Tongue (tissue), 2 donors: Measurements from ENCODE around the gene LDLRAD4. TPM values are rescaled to one million over a fixed set of nuclear protein-coding genes. Genes with fewer than 3 reads are reported as not detected.

Experiments
- DNase-seq: peaks from one replicate; pipeline ENCODE4 v3.0.0-alpha.2; 2015
- total RNA-seq: library from RNA; depleted of rRNA; stranded (reverse); fragments of >200 nt; gene quantifications from one replicate; pipeline ENCODE4 v1.2.3, GENCODE V29; 2014

Gene LDLRAD4
- total RNA-seq, 1 donor from 2014 or later: 36.7 TPM

DNA sequence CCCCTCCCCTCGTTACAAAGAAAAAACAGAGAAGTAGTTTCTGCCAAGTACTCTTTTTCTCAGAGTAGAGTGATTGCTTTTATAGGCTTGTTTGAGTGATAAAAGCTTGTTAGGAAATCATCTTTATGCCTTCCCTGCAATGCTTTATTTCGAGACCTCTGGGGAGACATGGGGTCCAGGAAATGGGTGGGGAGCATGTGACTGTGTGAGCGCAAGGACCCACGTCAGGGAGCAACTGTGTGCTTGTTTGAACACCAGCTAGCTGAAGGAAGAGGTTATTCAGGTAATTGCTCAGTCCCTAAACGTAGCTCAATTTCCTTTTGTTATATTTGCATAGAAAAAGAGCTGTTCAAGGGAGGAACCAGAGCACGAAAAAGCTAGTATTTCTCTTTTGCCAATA is 320.5 kb downstream of the LDLRAD4 start:
- DNase-seq: no peak

DNA sequence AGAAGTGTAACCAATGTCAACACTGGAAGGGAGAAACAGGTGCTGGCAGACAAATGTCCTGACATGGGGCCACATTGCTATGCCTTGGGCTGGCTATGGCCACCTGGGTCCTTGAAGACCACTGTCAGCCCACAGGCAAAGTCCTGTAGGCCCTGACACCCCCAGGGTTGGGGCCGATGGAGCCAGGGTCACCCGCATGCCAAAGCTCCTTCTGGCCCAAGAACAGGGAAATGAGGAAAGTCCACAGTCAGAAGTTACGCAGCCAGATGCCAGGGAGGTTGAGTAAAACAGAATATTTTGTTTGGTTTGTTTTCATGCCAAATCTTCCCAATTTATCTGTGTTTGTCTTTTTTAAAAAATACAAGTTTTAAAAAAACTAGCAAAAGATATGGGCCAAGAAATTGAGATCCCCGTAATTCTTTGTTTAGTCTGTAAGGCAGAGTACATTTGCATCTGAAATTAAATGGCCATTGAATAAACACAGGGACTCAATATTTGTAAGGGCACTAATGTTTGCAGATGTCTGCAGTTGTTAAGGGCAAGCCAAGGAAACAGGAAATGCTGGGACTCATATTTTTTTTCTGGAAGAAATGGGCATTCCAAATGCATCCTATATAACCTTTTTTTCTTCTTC is 321.4 kb downstream of the LDLRAD4 start:
- no peak for DNase-seq

DNA sequence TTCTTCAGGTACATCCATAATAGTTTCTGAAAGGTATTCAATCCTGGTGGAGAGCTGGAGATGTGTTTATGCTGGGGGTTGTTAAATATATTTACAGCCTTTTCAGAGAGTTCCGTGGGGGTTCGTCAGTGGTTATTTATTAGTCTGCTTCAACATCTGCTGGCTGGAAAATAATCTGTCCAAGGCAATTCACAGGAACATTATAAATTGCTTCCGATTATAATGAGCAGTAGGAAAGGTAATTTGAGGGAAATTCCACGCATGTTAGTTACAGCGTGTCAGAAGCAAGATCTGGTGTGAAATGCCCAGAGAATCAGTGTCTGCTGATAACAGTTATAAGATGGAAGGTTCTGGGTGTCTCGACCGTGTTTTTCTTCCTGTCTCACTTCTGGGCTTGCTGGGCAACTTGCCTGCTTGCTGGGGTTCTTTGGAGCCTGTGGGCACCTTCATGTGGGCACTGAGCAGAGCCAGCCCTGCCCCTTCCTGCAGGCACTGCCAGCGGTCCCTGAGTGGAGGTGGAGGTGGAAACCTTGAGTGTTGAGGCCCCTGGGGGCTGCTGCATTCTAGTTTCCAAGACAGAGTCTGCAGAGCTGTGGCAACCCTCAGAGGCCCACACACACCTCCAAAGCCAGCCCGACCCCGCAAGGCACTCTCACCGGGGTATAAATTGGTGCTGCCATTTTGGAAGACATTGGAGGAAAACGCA is 322.1 kb downstream of the LDLRAD4 start:
- no peak for DNase-seq

DNA sequence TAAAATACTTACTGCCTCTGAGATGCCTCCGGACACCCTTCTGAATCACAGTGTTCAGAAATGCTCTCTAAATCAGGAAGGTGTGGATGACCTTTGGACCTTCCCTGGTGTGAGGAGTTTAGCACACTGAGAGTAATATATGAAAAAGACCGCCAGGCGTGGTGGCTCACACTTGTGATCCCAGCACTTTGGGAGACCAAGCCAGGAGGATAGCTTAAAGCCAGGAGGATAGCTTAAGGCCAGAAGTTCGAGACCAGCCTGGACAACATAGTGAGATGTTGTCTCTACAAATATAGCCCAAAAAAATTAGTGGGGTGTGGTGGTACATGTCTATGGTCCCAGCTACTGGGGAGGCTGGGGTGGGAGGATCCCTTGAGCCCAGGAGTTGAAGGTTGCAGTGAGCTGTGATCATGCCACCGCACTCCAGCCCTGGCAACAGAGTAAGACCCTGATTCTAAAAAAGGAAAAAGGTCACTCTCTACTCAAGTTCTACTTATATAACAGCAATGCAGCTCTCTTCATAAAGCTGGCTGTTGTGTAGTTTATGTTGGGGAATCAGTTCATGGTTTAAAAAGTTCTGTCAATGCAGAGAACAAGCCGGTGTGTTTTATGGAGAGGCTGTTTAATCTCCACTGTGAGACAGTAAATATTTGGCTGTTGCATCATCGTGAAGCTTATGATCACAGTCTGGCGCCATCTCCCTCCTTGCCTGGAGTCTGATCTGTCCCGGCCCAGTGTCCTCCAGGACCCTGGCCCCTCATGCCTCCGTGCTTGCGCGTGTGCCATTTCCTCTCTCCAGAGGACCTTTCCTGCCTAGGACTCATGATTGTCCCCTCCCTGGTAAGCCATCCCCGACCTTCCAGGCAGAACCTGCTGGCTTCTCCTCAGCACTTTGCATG is 323.3 kb downstream of the LDLRAD4 start:
- peak; percentile 51 for DNase-seq

DNA sequence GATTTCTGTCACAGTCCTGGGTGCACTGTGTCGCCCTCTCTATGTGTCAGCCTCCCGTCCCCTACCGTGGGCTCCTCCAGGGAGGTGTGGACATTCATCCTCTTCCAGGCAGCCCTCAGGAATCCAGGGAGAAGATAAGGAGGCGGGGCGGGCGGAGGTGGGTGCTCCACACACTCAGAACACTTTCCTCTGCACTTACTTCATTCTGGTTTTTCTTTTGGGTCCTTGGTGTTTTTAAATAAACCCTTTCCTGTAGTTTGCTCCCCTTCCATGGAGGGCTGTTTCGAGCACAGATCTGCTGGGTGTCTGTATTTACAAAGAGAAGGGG is 323.9 kb downstream of the LDLRAD4 start:
- no peak for DNase-seq

DNA sequence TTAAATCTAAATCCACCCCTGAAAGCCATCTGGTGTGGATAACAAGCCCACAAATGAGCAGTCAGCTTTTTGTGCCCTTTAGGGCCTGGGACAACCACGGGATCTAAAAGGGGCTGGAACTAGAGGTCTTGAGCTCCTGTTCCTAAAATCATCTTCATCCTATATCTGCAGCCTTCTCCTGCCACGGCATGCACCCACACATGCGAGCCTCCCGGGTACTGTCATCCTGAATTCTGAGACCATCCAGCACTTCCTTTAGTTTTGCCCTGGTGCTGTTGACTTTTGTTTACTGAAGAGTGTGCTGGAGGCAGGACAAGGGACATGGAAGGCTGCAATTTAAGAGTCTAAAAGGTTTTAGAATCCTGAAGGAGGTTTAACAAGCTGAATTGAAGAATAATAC is 324.6 kb downstream of the LDLRAD4 start:
- no peak for DNase-seq

DNA sequence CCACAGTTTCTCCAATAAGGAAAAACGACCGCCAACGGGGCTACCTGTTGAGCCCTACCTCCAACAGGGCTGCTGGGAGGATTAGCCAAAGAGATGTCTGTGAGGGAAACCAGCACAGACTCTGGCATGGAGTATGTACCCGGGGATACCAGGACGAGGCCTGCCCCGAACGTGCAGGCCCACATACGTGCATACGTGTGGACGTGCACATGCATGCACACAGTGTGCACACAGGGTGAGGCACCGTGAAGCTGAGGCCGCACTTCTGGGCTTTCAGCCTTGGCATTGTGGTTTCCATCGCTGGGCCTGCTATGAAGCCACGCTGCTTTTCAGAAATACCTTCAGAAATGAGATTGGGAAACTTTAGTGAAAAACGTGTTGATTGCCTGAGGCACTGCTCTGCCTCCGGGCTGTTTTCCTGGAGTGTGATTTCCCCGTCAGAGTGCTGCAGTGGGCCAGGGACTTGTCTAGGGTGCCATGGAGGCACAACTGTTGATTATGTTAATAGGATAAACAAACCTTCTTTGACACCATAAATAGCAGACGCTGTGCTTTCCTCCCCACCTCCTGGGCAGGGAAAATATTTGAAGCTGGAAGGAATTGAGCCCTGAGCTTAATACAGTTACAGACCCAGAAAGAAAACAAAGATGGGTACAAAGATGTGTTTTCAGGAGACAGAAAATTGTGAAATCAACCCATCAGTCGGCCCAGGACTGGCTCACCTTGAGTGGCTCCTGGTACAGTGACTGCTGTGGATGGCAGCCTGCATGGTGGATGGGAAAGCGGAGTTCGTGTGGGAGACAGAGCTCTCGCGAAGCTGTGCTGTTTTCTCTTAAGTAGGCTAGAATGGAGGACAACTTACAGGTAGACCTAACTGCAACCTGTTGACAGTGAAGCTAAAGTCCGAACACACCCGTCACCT is 325.5 kb downstream of the LDLRAD4 start:
- no peak for DNase-seq

DNA sequence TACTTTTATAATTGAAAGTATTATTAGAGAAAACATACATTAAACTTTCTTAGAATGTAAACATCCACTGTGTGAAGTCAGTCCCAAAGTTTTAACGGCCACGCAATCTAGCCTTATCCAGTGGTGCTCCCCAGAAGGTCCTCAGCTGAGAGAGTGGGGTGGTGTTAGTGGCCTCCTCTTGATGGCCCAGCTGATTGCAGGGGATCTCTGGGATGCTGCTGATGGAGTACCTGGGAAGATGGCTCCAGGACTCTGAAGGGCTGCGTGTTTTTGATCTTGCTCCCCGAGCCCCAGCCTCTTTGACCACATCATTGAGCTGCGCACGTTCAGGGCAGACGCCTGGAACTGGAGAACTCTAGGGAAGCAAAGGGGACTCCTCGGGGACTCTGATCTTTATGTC is 326.4 kb downstream of the LDLRAD4 start:
- DNase-seq: no peak

DNA sequence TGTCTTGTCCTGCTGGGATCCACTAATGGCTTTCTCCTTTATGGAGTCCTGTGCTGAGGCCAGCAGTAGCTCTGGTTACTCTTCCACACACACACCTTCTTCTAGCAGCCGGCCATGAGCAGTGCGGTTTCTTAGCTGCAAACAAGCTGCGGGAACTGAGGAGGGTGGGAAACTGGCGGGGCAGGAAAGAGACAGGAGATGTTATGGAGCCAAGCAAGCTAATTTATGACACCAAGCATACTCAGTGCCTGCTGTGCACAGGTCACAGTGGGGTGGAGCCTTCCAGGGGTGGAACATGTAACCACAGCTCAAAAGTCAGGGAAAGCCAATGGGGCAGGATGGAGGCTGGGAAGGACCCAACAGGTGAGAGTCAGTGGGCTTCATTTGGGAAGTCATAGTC is 327.0 kb downstream of the LDLRAD4 start:
- no peak for DNase-seq

DNA sequence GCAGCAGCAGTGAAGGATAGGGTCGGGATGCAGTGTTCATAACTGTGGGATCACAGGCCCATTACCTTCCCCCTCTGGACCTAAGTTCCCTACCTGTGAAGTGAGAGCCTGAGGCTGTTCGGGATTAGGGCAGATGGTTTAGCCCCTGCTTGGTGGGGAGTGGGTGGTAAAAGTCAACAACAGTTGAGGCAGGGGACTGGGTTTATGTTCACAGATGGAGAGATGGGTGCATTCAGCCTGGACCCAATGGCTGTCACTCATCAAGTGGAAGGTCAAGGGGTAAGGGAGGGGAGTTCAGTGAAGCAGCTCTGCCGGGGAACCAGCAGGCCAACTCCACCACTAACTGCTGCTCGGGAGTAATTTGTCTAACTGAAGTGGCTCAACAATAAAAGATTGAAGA is 327.4 kb downstream of the LDLRAD4 start:
- DNase-seq: no peak

DNA sequence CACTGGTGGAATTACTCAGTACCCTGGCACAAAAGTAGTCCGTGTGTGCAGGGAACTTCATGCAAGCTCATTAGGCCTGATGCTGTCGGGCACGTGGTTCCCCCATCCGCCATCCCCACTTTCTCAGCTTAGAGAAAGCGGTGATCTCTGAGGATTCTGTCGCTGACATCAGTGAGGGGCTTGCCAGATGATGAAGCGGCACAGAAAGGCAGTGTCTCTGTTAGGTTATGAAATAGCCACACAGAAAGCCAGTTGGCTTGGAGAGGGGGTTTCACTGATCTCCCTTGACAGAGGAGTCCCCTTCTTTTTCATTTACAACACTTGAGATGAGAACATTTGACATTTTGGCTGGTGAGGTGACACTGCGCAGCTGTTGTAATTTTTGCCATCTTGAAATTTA is 328.1 kb downstream of the LDLRAD4 start:
- DNase-seq: peak; percentile 57

DNA sequence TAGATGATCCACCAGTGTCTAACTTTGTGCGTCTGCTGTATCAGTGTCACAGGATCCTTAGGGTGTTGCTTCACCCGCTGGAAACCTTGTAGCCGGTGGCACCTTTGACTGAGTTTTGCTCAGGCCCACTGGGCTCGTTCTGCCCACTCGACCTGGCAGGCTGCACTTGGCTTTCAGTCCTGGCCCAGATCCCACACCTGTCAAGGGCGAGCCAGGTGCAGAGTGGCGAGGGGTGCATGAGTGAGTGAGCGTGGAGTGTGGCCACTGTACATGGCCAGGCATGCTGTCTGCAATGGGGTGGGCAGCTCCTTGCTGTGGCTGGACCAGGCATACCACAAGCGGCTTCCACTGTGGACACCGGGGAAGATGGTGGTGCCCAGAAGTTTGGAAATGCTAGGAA is 328.8 kb downstream of the LDLRAD4 start:
- peak; percentile 26 for DNase-seq

DNA sequence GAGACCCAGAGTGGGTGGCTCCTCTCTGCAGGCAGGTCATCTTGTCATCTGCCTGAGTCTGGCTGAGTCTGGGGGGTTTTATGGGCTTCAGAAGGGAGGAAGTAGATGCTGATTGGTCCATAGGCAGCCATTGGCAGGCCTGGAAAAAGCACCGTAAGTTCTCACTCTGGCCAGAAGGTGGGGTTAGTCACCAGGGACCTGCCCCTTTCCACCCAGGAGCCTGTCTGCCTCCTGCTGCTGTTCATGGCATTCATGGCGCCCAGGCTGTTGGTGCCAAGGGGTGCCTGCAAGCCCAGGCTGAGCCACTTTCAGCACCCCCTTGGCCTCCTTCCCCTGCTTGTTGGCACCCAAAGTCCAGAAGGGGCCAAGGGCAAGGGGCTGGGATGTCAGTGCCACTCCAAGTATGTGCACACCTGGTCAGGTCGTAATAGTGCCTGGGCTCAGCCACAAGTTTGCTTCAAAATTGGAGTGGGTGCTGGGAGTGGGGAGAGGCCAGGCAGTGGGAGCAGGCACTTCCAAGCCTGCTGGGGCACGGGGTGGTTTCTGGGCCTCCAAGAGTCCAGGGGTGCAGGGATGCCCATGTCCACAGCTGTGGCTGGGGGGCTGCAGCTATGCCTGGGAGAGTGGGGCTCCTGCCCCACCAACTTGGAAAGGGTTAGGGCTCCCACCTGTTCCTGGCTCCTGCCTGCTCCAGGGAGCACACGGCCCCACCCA is 329.7 kb downstream of the LDLRAD4 start:
- DNase-seq: no peak

DNA sequence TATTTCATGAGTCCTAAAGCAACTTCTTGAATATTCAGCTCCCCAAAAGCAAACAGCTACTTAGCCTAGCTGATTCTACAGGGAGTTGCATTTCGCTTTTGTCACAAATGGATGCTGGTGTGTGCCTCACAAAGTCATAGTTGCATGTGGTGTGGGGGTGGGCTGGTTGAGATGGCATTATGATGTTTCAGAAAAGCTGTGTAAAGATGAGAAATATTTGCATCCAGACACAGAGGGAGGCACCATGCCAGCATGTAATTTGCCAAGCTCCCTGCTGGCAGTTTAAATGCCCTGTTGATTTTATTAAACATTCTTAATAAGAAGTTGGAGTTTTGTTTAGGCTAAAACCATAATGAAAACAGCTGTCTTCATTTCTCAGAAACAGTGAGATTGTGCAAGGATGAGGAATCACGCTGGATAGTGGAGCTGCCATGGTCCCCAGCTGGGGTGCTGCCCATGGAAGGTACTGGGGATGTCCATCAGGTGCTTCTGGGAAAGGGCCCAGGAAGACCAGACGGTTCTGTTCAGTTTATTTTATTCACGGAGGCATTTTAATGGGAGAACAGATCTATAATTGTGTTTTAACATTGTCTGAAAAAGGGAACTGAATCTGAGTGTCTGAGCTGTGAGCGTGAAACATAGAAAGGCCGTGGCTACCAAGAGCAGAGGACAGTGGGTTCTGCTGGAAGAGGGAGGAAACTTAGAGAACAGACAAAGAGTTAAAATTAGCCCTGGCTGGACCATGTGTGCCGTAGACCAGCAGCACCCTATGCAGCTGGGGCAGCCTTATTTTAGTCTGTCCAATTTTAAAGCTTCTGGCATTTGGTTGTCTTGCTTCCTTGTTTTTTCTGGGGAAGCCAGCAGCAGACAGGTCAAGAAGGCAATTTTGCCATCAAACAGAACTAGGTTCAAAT is 330.7 kb downstream of the LDLRAD4 start:
- DNase-seq: peak; percentile 72

DNA sequence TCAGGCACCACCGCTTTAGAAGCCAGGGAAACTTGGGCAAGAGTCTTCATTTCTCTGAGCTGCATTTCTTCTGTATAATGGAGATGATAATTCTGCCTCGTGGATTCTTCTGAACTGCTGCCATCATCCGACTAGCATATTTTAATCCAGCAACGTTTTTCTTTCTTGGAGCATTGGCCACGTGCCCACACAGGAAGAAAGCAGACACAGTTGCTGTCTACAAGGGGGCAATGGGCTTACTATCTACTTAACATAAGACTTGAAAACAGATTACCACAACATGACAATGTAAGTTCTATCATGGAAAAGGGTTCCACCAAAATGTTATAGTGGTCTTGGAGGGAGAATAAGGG is 331.3 kb downstream of the LDLRAD4 start:
- peak; percentile 64 for DNase-seq

DNA sequence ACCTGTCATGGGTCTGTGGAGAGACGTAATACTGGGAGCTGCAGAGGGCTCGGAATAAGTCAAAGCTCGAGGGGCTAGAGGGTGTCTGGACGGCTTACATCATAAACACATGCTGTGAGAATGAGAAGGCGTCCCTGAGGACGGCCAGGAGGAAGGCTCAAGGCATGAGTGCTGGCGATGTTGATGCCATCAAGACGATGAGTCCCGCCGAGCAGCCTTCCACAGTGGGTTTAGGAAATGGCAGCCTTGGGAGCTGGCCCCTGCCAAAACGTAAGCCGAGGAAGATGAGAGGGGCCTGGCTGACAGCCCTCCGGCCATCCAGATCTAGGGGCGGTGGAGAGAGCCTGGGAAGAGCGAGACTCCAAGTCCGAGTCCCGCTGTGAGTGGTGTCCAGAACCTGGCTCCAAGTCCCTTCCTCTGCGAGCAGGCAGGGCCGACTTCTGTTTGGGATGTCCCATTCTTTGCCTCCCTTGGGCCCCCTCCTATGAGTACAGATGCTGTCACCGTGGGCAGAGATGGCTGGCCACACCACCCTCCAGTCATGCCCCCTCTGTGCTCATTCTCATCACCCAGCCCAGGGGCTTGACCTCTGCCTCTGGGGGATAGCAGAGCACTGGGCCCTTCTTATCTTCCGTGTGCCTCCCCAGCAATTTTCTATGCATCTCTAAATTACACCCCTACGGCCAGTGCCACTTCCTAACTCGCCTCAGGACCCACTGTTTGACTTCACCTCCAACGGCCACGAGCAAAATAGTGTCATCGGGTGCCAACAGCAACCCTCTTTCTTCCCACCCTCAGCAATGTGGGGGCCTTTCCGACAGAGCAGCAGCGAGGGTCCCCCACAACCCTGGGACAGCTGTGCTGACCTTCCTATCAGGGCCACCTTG is 332.1 kb downstream of the LDLRAD4 start:
- DNase-seq: no peak

DNA sequence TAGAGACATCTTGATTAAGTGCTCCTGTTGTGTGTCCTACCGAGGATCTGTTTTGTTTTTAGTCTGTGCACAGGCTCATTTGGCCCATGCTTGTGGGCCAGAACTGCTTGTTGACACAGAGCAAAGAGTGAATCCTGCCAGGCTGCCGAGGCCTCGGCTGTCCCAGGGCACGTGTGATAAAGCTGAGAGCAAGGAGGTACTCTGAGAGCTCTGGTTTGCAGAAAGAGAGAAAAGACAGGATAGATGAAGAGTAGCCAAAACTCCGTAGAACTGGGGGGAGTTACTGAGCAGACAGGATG is 332.7 kb downstream of the LDLRAD4 start:
- no peak for DNase-seq

DNA sequence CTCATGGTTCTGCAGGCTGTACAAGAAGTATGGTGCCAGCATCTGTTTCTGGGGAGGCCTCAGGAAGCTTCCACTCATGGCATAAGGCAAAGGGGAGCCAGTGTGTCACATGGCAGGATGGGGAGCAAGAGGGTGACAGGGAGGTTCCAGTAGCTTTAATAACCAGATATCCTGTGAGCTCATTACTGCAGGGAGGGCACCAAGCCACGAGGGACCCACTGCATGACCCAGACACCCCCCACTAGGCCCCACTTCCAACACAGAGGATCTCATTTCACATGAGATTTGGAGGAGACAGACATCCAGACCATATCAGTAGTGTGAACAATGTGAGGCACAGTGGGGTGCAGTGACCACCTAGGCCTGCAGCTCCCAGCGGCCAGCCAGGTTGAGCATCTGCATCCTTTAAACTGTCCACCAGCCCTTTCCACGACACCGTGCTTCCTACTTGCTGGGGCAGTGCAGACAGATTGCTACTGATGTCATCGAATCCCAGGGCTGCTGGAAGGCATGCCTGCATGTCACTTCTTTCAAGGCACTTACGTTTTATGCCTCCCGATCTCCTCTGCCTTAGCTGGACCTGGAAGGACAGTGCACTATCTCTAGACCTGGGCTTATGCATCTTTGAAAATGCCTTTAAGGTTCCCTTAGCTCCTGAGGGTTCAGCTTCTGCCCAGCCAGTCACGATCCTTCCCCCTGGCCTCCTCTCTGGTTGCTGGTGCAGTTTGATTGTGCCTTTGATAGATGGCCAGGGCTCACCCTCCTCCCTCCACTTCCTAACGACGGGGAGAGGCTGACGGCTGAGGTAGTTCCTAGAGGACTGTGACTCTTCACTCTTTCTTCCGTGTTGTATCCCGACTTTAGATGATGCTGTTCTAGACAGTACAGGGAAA is 333.5 kb downstream of the LDLRAD4 start:
- DNase-seq: no peak

DNA sequence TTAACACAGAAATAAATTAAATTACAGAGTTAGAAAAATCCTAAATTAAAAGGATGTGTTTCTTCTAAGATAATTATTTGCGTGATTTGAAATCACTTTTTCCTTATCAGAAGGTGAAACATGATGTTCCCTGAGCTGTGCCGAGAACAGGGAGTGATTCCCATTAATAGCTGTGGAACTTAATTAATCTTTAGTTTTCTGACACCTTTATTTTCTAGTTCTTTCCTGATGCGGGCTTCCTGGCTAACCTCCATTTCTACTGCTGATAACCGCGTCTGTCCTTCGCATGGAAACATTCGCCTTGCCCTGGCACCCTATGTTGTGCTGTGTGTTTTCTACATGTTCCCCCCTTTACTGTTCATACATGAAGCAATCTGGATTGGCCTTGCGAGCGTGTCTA is 334.9 kb downstream of the LDLRAD4 start:
- no peak for DNase-seq
